Measurements from ENCODE around the gene ASB16.
A peak's percentile ranks its signal among the peaks of the same experiment; 100 is the strongest.

Gene ASB16

DNA sequence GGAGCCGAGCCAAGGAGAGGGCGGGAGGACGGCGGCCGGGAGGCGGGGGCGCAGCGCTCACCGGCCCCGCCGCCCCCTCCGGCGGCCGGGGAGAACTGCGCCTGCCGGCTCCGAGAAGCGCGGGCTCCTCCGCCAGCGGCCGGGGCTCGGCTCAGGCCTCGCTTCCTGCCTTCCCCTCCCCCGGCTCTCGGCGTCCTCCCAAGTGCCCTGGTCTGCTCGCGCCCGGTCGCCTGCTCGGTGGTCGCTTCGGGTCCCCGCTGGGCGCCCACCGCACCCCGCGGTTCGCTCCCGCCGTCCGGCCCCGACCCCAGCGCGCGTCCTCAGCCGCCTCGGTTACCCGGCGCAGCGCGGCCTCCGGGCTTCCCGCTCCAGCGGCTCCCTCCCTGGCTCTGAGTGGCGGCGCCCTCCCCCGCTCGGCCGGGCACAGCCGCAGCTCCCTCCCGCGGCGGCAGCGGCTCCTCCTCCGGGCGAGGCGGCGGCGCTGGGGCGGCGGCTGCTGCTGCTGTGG, 48.7 kb downstream of the ASB16 start:
- H3K4me1 ChIP-seq (ENCODE audit: control insufficient read depth, insufficient read depth, low read length): peaks cover 48% of the 10 kb centered on the region
- no peaks in the 10 kb centered on the region for H3K9me3 ChIP-seq (ENCODE audit: control insufficient read depth in 2 of 2, low read length in 2 of 2)
- H3K4me3 ChIP-seq (ENCODE audit: low read length in 2 of 2): peak overlapping the region; percentile 58 to 78
- no peaks in the 10 kb centered on the region for H3K27me3 ChIP-seq (ENCODE audit: control insufficient read depth in 1 of 2, insufficient read depth in 2 of 2, low read length in 2 of 2)
- peaks cover 24 to 31% of the 10 kb centered on the region in 2 donors for H3K36me3 ChIP-seq (ENCODE audit: control insufficient read depth in 2 of 2, insufficient read depth in 2 of 2, low read length in 2 of 2)
- H3K9ac ChIP-seq (ENCODE audit: low read length in 2 of 2): peak overlapping the region; percentile 71
- H3K27ac ChIP-seq (ENCODE audit: low read length): peak overlapping the region; percentile 60

DNA sequence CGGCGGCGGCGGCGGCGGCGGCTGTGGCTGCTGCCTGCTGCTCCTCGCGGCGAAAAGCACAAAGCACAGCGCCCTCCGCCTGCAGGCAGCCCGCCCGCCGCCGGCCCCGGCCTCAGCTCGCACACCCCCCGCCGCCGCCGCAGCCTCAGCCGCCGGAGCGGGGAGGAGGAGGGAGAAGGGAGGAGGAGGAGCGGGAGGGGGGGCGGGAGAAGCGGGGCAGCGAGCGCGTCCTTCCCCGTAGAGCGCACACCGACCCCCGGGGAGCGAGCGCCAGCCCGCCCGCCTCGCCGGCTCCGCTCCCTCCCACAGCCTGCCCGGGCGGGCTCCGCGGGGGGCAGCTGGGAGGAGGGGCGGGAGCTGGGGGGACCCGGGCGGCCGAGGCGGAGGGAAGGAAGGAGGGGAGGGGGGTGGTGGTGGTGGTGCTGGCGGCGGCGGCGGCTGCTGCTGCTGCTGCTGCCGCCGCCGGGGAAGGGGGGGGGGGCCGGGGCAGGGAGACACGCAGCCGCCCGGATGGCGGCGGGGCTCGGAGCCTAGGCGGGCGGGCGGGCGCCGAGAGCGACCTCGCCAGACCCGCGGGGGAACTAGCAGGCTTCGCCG, 49.2 kb downstream of the ASB16 start, which contains the start of gene UBTF:
Gene UBTF (minus strand): TSS at position 60 of the 597 bp plus-strand sequence. CDS start 1,446 bp downstream, outside the sequence.
- Histone ChIP-seq H3K9me3 (ENCODE audit: control insufficient read depth in 2 of 2, low read length in 2 of 2) (no peaks in the 10 kb centered on the region), H3K36me3 (ENCODE audit: control insufficient read depth in 2 of 2, insufficient read depth in 2 of 2, low read length in 2 of 2) (peaks cover 18 to 25% of the 10 kb centered on the region in 2 donors), H3K4me3 (ENCODE audit: low read length in 2 of 2) (peak within 1 kb of the TSS; percentile 63 to 85), H3K4me1 (ENCODE audit: control insufficient read depth, insufficient read depth, low read length) (peaks cover 48% of the 10 kb centered on the region), H3K27ac (ENCODE audit: low read length) (peak within 1 kb of the TSS; percentile 93), H3K9ac (ENCODE audit: low read length in 2 of 2) (peak within 1 kb of the TSS; percentile 74 to 90), H3K27me3 (ENCODE audit: control insufficient read depth in 1 of 2, insufficient read depth in 2 of 2, low read length in 2 of 2) (no peaks in the 10 kb centered on the region)

DNA sequence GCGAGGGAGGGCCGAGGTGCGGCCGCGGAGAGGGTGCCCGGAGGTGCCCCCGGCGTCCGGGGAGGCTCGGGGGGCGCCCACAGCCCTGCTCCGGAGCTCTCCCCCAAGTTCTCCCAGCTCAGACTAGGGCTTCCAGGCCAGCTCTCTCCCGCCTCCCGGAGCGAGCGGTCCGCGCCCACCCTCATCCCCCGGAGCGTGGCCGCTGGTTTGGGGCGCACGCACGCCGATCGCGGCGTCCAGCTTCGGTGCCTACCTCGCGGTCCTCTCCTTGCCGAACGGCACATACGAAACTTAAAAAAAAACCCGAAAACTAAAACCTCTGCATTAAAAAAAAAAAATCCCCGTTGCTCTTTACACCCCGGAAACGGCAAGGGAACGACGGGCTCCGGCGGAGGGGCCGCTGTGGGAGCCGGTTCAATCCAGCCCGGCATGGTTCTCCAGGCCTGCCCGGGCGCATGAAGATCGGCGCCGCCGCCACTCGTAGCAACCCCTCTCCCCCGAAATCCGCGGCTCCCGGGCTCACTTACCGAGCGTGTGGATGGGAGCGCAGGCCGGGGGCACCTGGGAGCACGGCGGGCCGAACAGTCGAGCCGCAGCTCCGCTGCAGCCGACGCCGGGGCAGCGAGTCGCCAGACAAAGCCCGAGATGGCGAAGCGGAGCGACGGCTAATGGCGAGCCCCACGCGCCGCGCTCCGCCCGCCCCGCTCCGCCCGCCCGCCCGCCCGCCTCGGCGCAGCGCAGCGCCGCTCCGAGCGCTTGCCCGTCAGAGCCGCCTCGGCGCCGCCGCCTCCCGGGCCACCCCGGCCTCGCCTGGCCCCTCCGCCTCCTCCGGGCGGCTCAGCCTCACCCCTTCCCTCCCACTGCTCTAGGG, 49.9 kb downstream of the ASB16 start:
- Histone ChIP-seq H3K4me1 (ENCODE audit: control insufficient read depth, insufficient read depth, low read length) (peaks cover 48% of the 10 kb centered on the region), H3K9me3 (ENCODE audit: control insufficient read depth in 2 of 2, low read length in 2 of 2) (no peaks in the 10 kb centered on the region), H3K4me3 (ENCODE audit: low read length in 2 of 2) (peak overlapping the region; percentile 63 to 85), H3K36me3 (ENCODE audit: control insufficient read depth in 2 of 2, insufficient read depth in 2 of 2, low read length in 2 of 2) (peaks cover 11 to 18% of the 10 kb centered on the region in 2 donors), H3K27me3 (ENCODE audit: control insufficient read depth in 1 of 2, insufficient read depth in 2 of 2, low read length in 2 of 2) (no peaks in the 10 kb centered on the region), H3K9ac (ENCODE audit: low read length in 2 of 2) (peak overlapping the region; percentile 74 to 90), H3K27ac (ENCODE audit: low read length) (peak overlapping the region; percentile 93)

DNA sequence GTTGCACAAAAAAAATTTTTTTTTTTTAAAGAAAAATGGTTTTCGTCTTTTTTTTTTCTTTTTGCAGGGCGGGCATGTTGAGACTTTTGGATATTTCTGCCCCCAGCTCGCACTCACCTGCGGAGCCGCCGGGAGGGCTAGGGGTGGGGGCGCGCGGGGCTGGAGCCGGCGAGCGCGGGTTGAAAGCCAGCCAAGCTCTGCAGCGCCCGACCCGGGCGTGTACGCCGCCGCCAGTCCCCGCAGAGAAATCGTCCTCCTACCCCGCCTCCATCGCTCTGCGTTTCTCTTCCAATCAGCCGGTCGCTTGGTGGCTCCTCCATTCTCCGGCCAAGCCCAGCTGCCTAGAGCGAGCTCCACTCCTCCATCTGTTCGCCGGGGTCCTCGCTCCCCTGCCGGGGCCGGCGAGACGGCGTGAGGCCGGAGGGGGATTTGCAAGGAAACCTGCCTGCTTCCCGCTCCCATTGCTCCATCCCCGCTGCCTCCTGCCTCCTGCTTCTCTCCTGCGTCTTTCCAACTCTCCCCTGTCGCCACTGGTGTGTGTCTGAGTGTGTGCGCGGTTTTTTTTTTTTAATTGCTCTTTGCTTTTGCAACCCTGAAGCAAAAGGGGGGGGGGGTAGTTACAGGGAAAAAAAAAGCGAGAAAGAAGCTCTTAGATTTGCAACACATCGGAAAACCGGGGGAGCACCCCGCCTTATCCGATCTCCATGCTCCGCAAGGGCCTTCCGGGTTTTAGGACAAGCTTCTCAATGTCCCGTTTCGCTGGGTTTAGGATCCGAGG, 50.8 kb downstream of the ASB16 start:
- Histone ChIP-seq H3K9me3 (ENCODE audit: control insufficient read depth in 2 of 2, low read length in 2 of 2) (no peaks in the 10 kb centered on the region), H3K4me1 (ENCODE audit: control insufficient read depth, insufficient read depth, low read length) (peaks cover 45% of the 10 kb centered on the region), H3K9ac (ENCODE audit: low read length in 2 of 2) (peak overlapping the region; percentile 81 to 82), H3K27me3 (ENCODE audit: control insufficient read depth in 1 of 2, insufficient read depth in 2 of 2, low read length in 2 of 2) (no peaks in the 10 kb centered on the region), H3K36me3 (ENCODE audit: control insufficient read depth in 2 of 2, insufficient read depth in 2 of 2, low read length in 2 of 2) (peaks cover 2 to 10% of the 10 kb centered on the region in 2 donors), H3K27ac (ENCODE audit: low read length) (peak overlapping the region; percentile 92), H3K4me3 (ENCODE audit: low read length in 2 of 2) (peak overlapping the region; percentile 85 to 87)

DNA sequence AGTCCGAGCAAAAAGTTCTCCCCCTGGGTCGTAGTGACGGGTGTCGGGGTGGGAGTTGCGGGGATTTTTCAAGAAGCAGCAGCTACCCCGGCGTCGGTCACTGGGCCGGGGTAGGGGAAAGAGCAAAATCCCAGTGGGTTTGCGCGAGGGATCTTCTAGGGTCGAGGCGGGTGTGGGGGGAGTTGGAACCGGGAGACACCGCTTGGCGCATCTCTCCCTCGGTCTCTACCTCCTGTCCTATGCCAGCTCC, 51.3 kb downstream of the ASB16 start:
- Histone ChIP-seq H3K4me3 (ENCODE audit: low read length in 2 of 2) (peak overlapping the region; percentile 85 to 87), H3K36me3 (ENCODE audit: control insufficient read depth in 2 of 2, insufficient read depth in 2 of 2, low read length in 2 of 2) (peaks cover 0 to 5% of the 10 kb centered on the region in 2 donors), H3K9ac (ENCODE audit: low read length in 2 of 2) (peak overlapping the region; percentile 81 to 82), H3K27me3 (ENCODE audit: control insufficient read depth in 1 of 2, insufficient read depth in 2 of 2, low read length in 2 of 2) (no peaks in the 10 kb centered on the region), H3K9me3 (ENCODE audit: control insufficient read depth in 2 of 2, low read length in 2 of 2) (no peaks in the 10 kb centered on the region), H3K4me1 (ENCODE audit: control insufficient read depth, insufficient read depth, low read length) (peaks cover 39% of the 10 kb centered on the region), H3K27ac (ENCODE audit: low read length) (peak overlapping the region; percentile 92)

DNA sequence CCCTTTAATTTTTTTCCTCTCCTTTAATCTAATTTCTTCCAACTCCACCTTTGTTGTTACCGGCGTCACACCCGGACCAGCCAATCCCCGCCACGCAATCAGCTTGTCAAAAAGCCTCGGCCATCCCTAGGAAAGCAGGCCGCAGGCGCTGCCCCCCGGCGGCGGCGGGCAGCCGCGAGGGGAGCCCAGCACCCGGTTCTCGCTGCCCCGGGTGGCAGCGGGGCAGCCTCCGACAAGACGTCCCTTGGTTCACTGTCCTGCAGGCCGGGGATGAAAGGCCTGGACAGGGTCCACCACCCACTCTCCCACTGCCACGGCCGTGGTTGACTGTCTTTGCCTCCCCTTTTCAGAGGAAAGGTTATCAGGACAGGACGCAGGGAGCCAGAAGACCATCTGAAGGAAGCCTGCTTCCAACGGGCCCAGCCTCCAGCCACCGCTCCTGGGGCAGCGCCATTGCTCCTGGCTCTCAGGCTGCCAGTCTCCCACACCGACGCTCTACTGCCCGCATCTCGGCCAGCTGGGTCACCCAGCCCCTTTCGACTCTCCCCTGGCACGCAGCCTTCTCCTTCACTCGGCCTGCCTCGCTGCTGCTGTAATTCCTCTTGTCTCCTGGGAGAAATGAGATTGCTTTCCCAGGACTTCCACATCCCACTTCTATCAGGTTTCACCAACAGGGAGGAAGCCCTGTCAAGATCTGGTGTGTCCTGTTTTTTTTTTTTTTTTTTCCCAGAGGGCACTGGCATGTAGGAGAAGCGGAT, 51.8 kb downstream of the ASB16 start:
- H3K4me1 ChIP-seq (ENCODE audit: control insufficient read depth, insufficient read depth, low read length): peaks cover 34% of the 10 kb centered on the region
- H3K4me3 ChIP-seq (ENCODE audit: low read length in 2 of 2): peak overlapping the region; percentile 85 to 87
- peaks cover 0 to under 1% of the 10 kb centered on the region in 2 donors for H3K36me3 ChIP-seq (ENCODE audit: control insufficient read depth in 2 of 2, insufficient read depth in 2 of 2, low read length in 2 of 2)
- H3K9ac ChIP-seq (ENCODE audit: low read length in 2 of 2): peak overlapping the region; percentile 81 to 82
- no peaks in the 10 kb centered on the region for H3K9me3 ChIP-seq (ENCODE audit: control insufficient read depth in 2 of 2, low read length in 2 of 2)
- H3K27ac ChIP-seq (ENCODE audit: low read length): peak overlapping the region; percentile 92
- no peaks in the 10 kb centered on the region for H3K27me3 ChIP-seq (ENCODE audit: control insufficient read depth in 1 of 2, insufficient read depth in 2 of 2, low read length in 2 of 2)

DNA sequence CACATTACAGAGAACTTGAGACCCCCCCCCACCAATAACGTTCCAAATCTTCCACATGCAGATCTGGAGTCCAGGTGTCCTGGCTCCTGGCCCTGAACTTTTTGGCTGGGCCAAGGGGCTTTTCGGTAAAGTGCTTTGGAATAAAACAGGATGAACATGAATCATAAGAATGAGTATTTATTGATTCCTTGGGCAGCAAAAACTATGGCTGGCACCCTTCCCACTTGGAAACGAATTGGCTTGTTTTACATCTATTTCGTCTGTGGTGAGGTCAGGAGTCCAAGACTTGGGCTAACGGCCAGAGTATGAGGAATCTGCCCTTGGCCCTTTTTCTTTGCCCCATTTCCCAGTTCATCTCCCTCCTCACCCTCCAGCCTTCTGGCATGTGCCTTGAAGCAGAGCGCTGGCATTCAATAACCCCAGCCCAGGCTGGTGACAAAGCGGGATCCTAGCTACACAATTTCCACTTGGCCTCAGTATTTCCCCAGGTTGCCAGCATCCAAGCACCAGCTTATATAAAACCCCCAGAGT, 53.1 kb downstream of the ASB16 start:
- H3K27me3 ChIP-seq (ENCODE audit: control insufficient read depth in 1 of 2, insufficient read depth in 2 of 2, low read length in 2 of 2): no peaks in the 10 kb centered on the region
- peak overlapping the region in 1 of 2 donors; percentile 43 for H3K9ac ChIP-seq (ENCODE audit: low read length in 2 of 2)
- H3K4me1 ChIP-seq (ENCODE audit: control insufficient read depth, insufficient read depth, low read length): peaks cover 25% of the 10 kb centered on the region
- H3K36me3 ChIP-seq (ENCODE audit: control insufficient read depth in 2 of 2, insufficient read depth in 2 of 2, low read length in 2 of 2): no peaks in the 10 kb centered on the region
- H3K9me3 ChIP-seq (ENCODE audit: control insufficient read depth in 2 of 2, low read length in 2 of 2): no peaks in the 10 kb centered on the region
- peak overlapping the region; percentile 92 for H3K27ac ChIP-seq (ENCODE audit: low read length)
- H3K4me3 ChIP-seq (ENCODE audit: low read length in 2 of 2): peak overlapping the region in 1 of 2 donors; percentile 3

Measured in stomach smooth muscle (tissue), 2 donors.